ENCODE measurements around the gene CTBP2.

Gene CTBP2

DNA sequence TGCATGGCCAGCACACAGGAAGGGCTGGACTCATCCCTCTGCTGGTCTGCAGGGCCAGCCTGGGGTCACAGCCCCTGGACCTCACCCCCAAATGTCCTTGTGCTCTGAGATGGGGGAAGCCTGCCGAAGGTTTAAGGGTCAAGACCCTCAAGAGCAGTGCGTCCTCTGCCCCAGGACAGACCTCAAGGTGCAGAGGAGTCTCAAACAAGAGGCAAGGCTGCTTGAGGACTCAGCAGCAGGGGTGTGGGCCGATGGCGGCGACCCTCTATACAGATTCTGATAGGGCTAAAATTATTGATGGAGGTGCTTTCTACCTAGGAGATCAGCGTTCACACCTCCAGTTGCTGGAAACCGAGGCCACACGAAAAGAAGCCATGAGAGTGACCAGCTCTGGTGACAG lies 137.7 kb downstream of the CTBP2 start:
- TF ChIP-seq PKNOX1 (IDR thresholded peaks at IDR 0.05) (no peak), SUZ12 (IDR thresholded peaks at IDR 0.05) (no peak), FOXK2 (IDR thresholded peaks at IDR 0.05) (no peak), HDGF (IDR thresholded peaks at IDR 0.05; ENCODE audit: borderline replicate concordance) (no peak), FOXA1 (IDR thresholded peaks at IDR 0.05) (no peak), ARNT (IDR thresholded peaks at IDR 0.05) (no peak), SP1 (IDR thresholded peaks at IDR 0.05) (no peak), ELF4 (IDR thresholded peaks at IDR 0.05) (no peak), NFRKB (IDR thresholded peaks at IDR 0.05) (no peak), LEF1 (IDR thresholded peaks at IDR 0.05; ENCODE audit: borderline replicate concordance) (no peak), BHLHE40 (IDR thresholded peaks at IDR 0.05; ENCODE audit: borderline replicate concordance) (no peak), TARDBP (IDR thresholded peaks at IDR 0.05) (no peak), L3MBTL2 (conservative IDR thresholded peaks at IDR 0.05) (no peak), CTBP1 (IDR thresholded peaks at IDR 0.05; ENCODE audit: borderline replicate concordance) (no peak), FOXM1 (IDR thresholded peaks at IDR 0.05; ENCODE audit: borderline replicate concordance) (no peak), ZNF384 (IDR thresholded peaks at IDR 0.05) (no peak)
- DNase-seq (ENCODE audit: extremely low spot score), result no peak
- ChIA-PET CTCF (no interaction called here), POLR2A (no interaction called here)

- TF ChIP-seq BHLHE40 (IDR thresholded peaks at IDR 0.05; ENCODE audit: borderline replicate concordance), result no peak
- no peak for TF ChIP-seq FOXA1 (IDR thresholded peaks at IDR 0.05)
- TF ChIP-seq ZNF384 (IDR thresholded peaks at IDR 0.05), result no peak
- no peak for TF ChIP-seq CTBP1 (IDR thresholded peaks at IDR 0.05; ENCODE audit: borderline replicate concordance)
- TF ChIP-seq LEF1 (IDR thresholded peaks at IDR 0.05; ENCODE audit: borderline replicate concordance), result no peak
- TF ChIP-seq L3MBTL2 (conservative IDR thresholded peaks at IDR 0.05), result no peak
- no peak for TF ChIP-seq PKNOX1 (IDR thresholded peaks at IDR 0.05)
- no peak for TF ChIP-seq NFRKB (IDR thresholded peaks at IDR 0.05)
- TF ChIP-seq HDGF (IDR thresholded peaks at IDR 0.05; ENCODE audit: borderline replicate concordance), result no peak
- no peak for TF ChIP-seq TARDBP (IDR thresholded peaks at IDR 0.05)
- no peak for TF ChIP-seq ARNT (IDR thresholded peaks at IDR 0.05)
- no peak for TF ChIP-seq ELF4 (IDR thresholded peaks at IDR 0.05)
- TF ChIP-seq FOXM1 (IDR thresholded peaks at IDR 0.05; ENCODE audit: borderline replicate concordance), result no peak
- TF ChIP-seq SP1 (IDR thresholded peaks at IDR 0.05), result no peak
- no peak for DNase-seq (ENCODE audit: extremely low spot score)
- ChIA-PET POLR2A (no interaction called here), CTCF (no interaction called here)
Measured at GRCh38 chr10:125021686-125022344, 138.5 kb downstream of the CTBP2 start.

DNA sequence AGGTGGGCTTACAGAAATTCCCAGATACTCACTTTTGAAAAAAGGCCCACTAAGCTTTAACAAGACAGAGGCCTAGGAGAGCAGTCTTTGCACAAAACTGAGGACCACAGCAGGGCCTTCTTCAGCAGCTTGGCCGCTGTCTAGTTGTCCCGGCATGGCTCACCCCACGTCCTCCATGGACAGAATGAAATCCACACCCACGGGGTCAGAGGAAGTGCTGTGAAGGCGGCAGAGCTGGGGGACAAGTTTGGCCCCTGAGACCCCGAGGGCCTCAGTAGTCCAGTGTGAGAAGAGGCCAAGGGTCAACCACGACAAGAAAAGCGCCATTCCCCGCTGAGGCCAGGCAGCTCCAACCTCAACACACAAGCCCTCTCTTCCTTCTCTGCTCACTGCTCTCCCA lies 139.5 kb downstream of the CTBP2 start:
- ChIA-PET CTCF (no interaction called here), POLR2A (interaction anchor here (1.2 kb wide), 1 partner anchor 14 kb away, joined by 4 read pairs; no protein-coding TSS in a partner anchor)
- TF ChIP-seq BHLHE40 (IDR thresholded peaks at IDR 0.05; ENCODE audit: borderline replicate concordance), result no peak
- no peak for TF ChIP-seq TARDBP (IDR thresholded peaks at IDR 0.05)
- TF ChIP-seq ELF4 (IDR thresholded peaks at IDR 0.05), result no peak
- no peak for TF ChIP-seq NFRKB (IDR thresholded peaks at IDR 0.05)
- no peak for TF ChIP-seq SUZ12 (IDR thresholded peaks at IDR 0.05)
- no peak for TF ChIP-seq PKNOX1 (IDR thresholded peaks at IDR 0.05)
- TF ChIP-seq LEF1 (IDR thresholded peaks at IDR 0.05; ENCODE audit: borderline replicate concordance), result no peak
- TF ChIP-seq SP1 (IDR thresholded peaks at IDR 0.05), result no peak
- TF ChIP-seq CTBP1 (IDR thresholded peaks at IDR 0.05; ENCODE audit: borderline replicate concordance), result no peak
- no peak for TF ChIP-seq FOXA1 (IDR thresholded peaks at IDR 0.05)
- no peak for DNase-seq (ENCODE audit: extremely low spot score)

DNA sequence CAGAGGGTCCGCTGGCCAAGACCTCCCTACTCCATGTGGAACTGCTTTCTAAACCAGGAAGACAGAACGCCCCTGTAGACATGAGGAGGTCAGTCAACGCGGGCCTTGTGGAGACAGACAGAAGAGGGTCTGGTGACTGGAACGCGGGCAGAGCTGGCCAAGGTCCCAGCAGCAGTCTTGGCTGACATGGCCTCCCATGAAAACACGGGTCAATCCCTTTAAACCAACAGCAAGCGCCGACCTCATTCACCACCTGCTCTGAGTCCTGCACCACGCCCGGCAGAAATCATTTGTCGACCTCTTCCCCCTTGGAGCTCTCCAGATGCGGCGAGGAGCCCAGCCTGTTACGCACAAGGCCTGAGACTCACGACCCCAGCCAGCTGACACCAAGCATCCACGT lies 140.0 kb downstream of the CTBP2 start:
- ChIA-PET CTCF (no interaction called here), POLR2A (interaction anchor here (1.2 kb wide), 1 partner anchor 13 kb away, joined by 4 read pairs; no protein-coding TSS in a partner anchor)
- DNase-seq (ENCODE audit: extremely low spot score), result no peak
- TF ChIP-seq PKNOX1 (IDR thresholded peaks at IDR 0.05) (no peak), SUZ12 (IDR thresholded peaks at IDR 0.05) (no peak), FOXM1 (IDR thresholded peaks at IDR 0.05; ENCODE audit: borderline replicate concordance) (no peak), ARNT (IDR thresholded peaks at IDR 0.05) (no peak), L3MBTL2 (conservative IDR thresholded peaks at IDR 0.05) (no peak), SP1 (IDR thresholded peaks at IDR 0.05) (no peak), ELF4 (IDR thresholded peaks at IDR 0.05) (no peak), TARDBP (IDR thresholded peaks at IDR 0.05) (no peak), HDGF (IDR thresholded peaks at IDR 0.05; ENCODE audit: borderline replicate concordance) (no peak)

- TF ChIP-seq BHLHE40 (IDR thresholded peaks at IDR 0.05; ENCODE audit: borderline replicate concordance), result no peak
- no peak for TF ChIP-seq FOXK2 (IDR thresholded peaks at IDR 0.05)
- TF ChIP-seq L3MBTL2 (conservative IDR thresholded peaks at IDR 0.05), result no peak
- TF ChIP-seq HDGF (IDR thresholded peaks at IDR 0.05; ENCODE audit: borderline replicate concordance), result no peak
- no peak for TF ChIP-seq FOXA1 (IDR thresholded peaks at IDR 0.05)
- TF ChIP-seq CTBP1 (IDR thresholded peaks at IDR 0.05; ENCODE audit: borderline replicate concordance), result no peak
- TF ChIP-seq SP1 (IDR thresholded peaks at IDR 0.05), result no peak
- no peak for TF ChIP-seq LEF1 (IDR thresholded peaks at IDR 0.05; ENCODE audit: borderline replicate concordance)
- TF ChIP-seq ELF4 (IDR thresholded peaks at IDR 0.05), result no peak
- no peak for TF ChIP-seq ZNF384 (IDR thresholded peaks at IDR 0.05)
- TF ChIP-seq PKNOX1 (IDR thresholded peaks at IDR 0.05), result no peak
- no peak for TF ChIP-seq SUZ12 (IDR thresholded peaks at IDR 0.05)
- TF ChIP-seq TARDBP (IDR thresholded peaks at IDR 0.05), result no peak
- no peak for TF ChIP-seq FOXM1 (IDR thresholded peaks at IDR 0.05; ENCODE audit: borderline replicate concordance)
- no peak for TF ChIP-seq NFRKB (IDR thresholded peaks at IDR 0.05)
- TF ChIP-seq ARNT (IDR thresholded peaks at IDR 0.05), result no peak
- DNase-seq (ENCODE audit: extremely low spot score), result no peak
- POLR2A ChIA-PET, result no interaction called here
- CTCF ChIA-PET, result no interaction called here
Measured at GRCh38 chr10:125018576-125019143, 141.7 kb downstream of the CTBP2 start.
